Endodermal cell (in vitro differentiated cells): ENCODE measurements around the gene AP3D1. TPM values are rescaled to one million over a fixed set of nuclear protein-coding genes. Genes with fewer than 3 reads are reported as not detected.
A peak's percentile ranks its signal among the peaks of the same experiment; 100 is the strongest.

Source experiments
- DNase-seq: peaks from one replicate; pipeline ENCODE4 v3.0.0-alpha.2; 2017
- H3K27ac ChIP-seq: 2 replicates; pipeline ENCODE4 v1.5.1; 2013; ENCODE audit warnings: mild to moderate bottlenecking, low read depth, low read length, moderate library complexity
- H3K27me3 ChIP-seq: 2 replicates; pipeline ENCODE4 v1.6.1; 2013; ENCODE audit warnings: mild to moderate bottlenecking, low read length, moderate library complexity; ENCODE audit not compliant: insufficient read depth, control insufficient read depth, poor library complexity, severe bottlenecking
- H3K36me3 ChIP-seq: 2 replicates; pipeline ENCODE4 v1.7.0; 2013; ENCODE audit warnings: mild to moderate bottlenecking, low read length, moderate library complexity; ENCODE audit not compliant: control insufficient read depth, insufficient read depth
- H3K4me1 ChIP-seq: one replicate; pipeline ENCODE4 v1.7.0; 2013; ENCODE audit warnings: low read length; ENCODE audit not compliant: control insufficient read depth, insufficient read depth
- H3K4me3 ChIP-seq: 2 replicates; pipeline ENCODE4 v1.5.1; 2013; ENCODE audit warnings: mild to moderate bottlenecking, low read length, moderate library complexity
- H3K9ac ChIP-seq: 2 replicates; pipeline ENCODE4 v1.6.1; 2013; ENCODE audit warnings: mild to moderate bottlenecking, low read length, moderate library complexity; ENCODE audit not compliant: poor library complexity, severe bottlenecking; ENCODE audit errors: extremely low read depth
- H3K9me3 ChIP-seq: 2 replicates; pipeline ENCODE4 v1.6.1; 2013; ENCODE audit warnings: mild to moderate bottlenecking, low read length, moderate library complexity; ENCODE audit not compliant: control insufficient read depth
- H3K27ac Mint-ChIP-seq: 2 replicates; pipeline ENCODE4 v1.8.0; 2020; ENCODE audit warnings: mixed read lengths
- H3K27me3 Mint-ChIP-seq: 2 replicates; pipeline ENCODE4 v1.8.0; 2021; ENCODE audit warnings: mild to moderate bottlenecking, mixed read lengths; ENCODE audit not compliant: insufficient read depth
- H3K36me3 Mint-ChIP-seq: 2 replicates; pipeline ENCODE4 v1.8.0; 2020; ENCODE audit warnings: low read depth, mixed read lengths
- H3K4me1 Mint-ChIP-seq: 2 replicates; pipeline ENCODE4 v1.8.0; 2020; ENCODE audit warnings: mixed read lengths
- H3K4me3 Mint-ChIP-seq: 2 replicates; pipeline ENCODE4 v1.8.0; 2020; ENCODE audit warnings: mild to moderate bottlenecking, moderate library complexity, mixed read lengths
- H3K9me3 Mint-ChIP-seq: 2 replicates; pipeline ENCODE4 v1.8.0; 2020; ENCODE audit warnings: mild to moderate bottlenecking, mixed read lengths
- CTCF ChIP-seq: fragments of 200-600 bp; sonication (generic); conservative IDR thresholded peaks from 2 replicates; pipeline ENCODE4 v1.5.0; 2021; ENCODE audit warnings: antibody characterized with exemption, mild to moderate bottlenecking
- WGBS, 2 experiments: methylation state at CpG; one replicate each; pipeline versions ENCODE4 v1.1.5 to v1.1.7; 2013; ENCODE audit warnings: missing lambda C conversion rate in 2 of 2, mixed read lengths in 1 of 2; ENCODE audit not compliant: insufficient coverage in 1 of 2, insufficient read length in 1 of 2; 5-methylcytosine and 5-hydroxymethylcytosine counted together
- total RNA-seq, 2 donors: library from RNA; stranded (reverse); fragmentation: NEBNext Ultra II Directional in 1 of 2; extraction: Animal tissue kit (Norgen Biotek cat#: 25700) in 1 of 2; gene quantifications; 2 replicates in 1 of 2; 3 replicates in 1 of 2; pipeline ENCODE4 v1.2.1, GENCODE V29; 2021

The AP3D1 gene
- total RNA-seq, 2 donors from 2014 or later: 162 to 181 TPM

GRCh38 chr19:2080336-2080988 lies 70.9 kb downstream of the AP3D1 start:
- Histone ChIP-seq H3K4me1 (no peaks in the 10 kb centered on the region), H3K36me3 (peaks cover 32% of the 10 kb centered on the region), H3K4me3 (no peak overlapping the region), H3K9me3 (no peaks in the 10 kb centered on the region), H3K9ac (no peak overlapping the region), H3K27ac (no peak overlapping the region), H3K27me3 (no peaks in the 10 kb centered on the region)
- no peak overlapping the region for H3K4me3 Mint-ChIP-seq
- H3K27ac Mint-ChIP-seq: peak overlapping the region; percentile 10
- WGBS, 2 experiments: 93 to 95% methylated on average over 17 to 23 of the region's 23 CpGs
- no peak for TF ChIP-seq CTCF
- H3K9me3 Mint-ChIP-seq: no peaks in the 10 kb centered on the region
- DNase-seq: no peak
- no peaks in the 10 kb centered on the region for H3K4me1 Mint-ChIP-seq
- no peaks in the 10 kb centered on the region for H3K27me3 Mint-ChIP-seq
- peaks cover 38% of the 10 kb centered on the region for H3K36me3 Mint-ChIP-seq

GRCh38 chr19:2079865-2080301 lies 71.5 kb downstream of the AP3D1 start:
- Histone ChIP-seq H3K27ac (no peak overlapping the region), H3K27me3 (no peaks in the 10 kb centered on the region), H3K4me1 (no peaks in the 10 kb centered on the region), H3K4me3 (no peak overlapping the region), H3K36me3 (peaks cover 37% of the 10 kb centered on the region), H3K9ac (no peak overlapping the region), H3K9me3 (no peaks in the 10 kb centered on the region)
- no peak for DNase-seq
- H3K27me3 Mint-ChIP-seq: no peaks in the 10 kb centered on the region
- peaks cover 36% of the 10 kb centered on the region for H3K36me3 Mint-ChIP-seq
- H3K4me1 Mint-ChIP-seq: no peaks in the 10 kb centered on the region
- H3K9me3 Mint-ChIP-seq: no peaks in the 10 kb centered on the region
- no peak overlapping the region for H3K4me3 Mint-ChIP-seq
- WGBS, 2 experiments: 92 to 93% methylated on average over 20 to 23 of the region's 23 CpGs
- no peak for TF ChIP-seq CTCF
- no peak overlapping the region for H3K27ac Mint-ChIP-seq

GRCh38 chr19:2079076-2079864 lies 72.1 kb downstream of the AP3D1 start:
- no peaks in the 10 kb centered on the region for H3K4me1 ChIP-seq
- no peaks in the 10 kb centered on the region for H3K9me3 ChIP-seq
- no peak overlapping the region for H3K4me3 ChIP-seq
- Mint-ChIP-seq H3K36me3 (peaks cover 34% of the 10 kb centered on the region), H3K4me1 (no peaks in the 10 kb centered on the region), H3K4me3 (no peak overlapping the region), H3K27ac (no peak overlapping the region), H3K27me3 (no peaks in the 10 kb centered on the region), H3K9me3 (no peaks in the 10 kb centered on the region)
- TF ChIP-seq CTCF: no peak
- H3K27ac ChIP-seq: no peak overlapping the region
- WGBS, 2 experiments: 94% methylated on average over 29 to 32 of the region's 32 CpGs
- no peak overlapping the region for H3K9ac ChIP-seq
- H3K27me3 ChIP-seq: no peaks in the 10 kb centered on the region
- peaks cover 40% of the 10 kb centered on the region for H3K36me3 ChIP-seq
- DNase-seq: no peak
